M059J (cell line): Measurements from ENCODE around the gene TPP2. TPM values are rescaled to one million over a fixed set of nuclear protein-coding genes. Genes with fewer than 3 reads are reported as not detected.

Source experiments
- DNase-seq: peaks from one replicate; pipeline ENCODE4 v3.0.0-alpha.2; 2012; ENCODE audit warnings: low read depth
- total RNA-seq: library from RNA; depleted of rRNA; stranded (reverse); fragments of >200 nt; shearing (Covaris generic); gene quantifications from 2 replicates; pipeline ENCODE4 v1.2.3, GENCODE V29; 2014; rRNA removed

Gene TPP2
- 27.2 and 34.4 TPM in 2 replicates for total RNA-seq

DNA sequence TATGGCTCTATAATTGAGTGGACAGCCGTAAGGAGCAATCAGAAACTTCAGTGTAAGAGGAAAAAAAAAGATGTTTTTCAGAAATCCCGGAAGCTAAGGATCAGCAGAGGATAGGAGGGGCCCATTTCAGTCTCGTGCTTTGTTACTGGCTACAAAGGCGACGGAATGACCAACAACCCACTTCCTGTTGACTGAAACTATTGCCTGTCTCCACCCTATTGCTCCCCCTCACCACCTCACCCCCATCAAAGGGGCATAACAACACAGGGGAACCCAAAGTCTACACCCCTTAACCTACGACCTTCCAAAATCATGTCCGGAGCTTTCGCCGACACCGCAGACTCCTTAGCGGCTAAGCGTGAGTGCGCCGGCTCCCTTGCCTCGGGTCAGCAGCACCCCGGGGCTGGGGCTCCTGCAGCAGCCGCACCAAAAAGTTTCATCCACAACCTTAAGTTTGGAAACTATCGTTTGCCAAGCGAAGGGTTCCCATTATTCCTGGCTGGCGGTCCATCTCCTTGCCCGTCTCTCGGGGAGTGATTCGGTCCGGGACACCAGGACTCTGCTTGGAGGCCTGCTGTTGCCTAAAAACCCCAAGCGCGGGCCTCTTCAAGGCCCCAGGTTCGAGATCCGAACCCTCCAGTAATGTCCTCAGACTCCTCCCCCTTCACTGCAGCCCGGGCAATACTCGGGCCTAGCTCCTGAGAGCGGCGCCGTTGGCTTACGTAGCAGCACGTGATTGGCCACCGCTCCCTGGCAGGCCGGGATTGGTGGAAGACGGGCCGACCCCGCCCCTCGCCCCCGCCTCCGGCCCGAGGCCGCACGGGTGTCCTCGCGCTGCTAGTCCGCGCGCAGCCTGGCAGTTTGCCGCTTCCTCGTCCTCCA, at the start of gene TPP2:
TPP2 (plus strand) TSS at position 840 of the 882 bp plus-strand sequence. CDS start 53 bp downstream, outside the sequence.
- DNase-seq, result peak; percentile 95

GRCh38 chr13:102548811-102549210, 48.0 kb upstream of the TPP2 start:
- no peak for DNase-seq

DNA sequence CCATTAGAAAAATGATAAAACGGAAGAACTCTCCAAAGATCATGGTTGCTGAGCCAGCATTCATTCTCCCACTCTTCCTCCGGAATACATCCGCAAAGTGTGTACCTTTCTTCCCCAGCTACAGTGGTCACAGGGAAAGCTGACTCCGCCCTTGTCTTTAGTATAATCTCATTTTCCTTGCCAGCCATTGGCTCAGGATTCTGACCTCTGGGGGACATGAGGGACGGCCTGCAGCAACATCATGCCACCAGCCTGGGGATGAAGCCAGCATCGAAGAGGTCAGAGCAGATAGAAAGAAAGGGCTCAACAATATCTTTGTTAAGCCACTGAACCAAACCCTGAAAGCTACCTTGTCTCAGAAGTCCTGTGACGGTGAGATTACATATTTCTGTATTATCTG, 46.3 kb upstream of the TPP2 start:
- DNase-seq, result no peak

- DNase-seq, result peak; percentile 54
Observed at GRCh38 chr13:102555914-102556553, 40.8 kb upstream of the TPP2 start.

- no peak for DNase-seq
Observed at GRCh38 chr13:102556806-102557205, 40.0 kb upstream of the TPP2 start.

DNA sequence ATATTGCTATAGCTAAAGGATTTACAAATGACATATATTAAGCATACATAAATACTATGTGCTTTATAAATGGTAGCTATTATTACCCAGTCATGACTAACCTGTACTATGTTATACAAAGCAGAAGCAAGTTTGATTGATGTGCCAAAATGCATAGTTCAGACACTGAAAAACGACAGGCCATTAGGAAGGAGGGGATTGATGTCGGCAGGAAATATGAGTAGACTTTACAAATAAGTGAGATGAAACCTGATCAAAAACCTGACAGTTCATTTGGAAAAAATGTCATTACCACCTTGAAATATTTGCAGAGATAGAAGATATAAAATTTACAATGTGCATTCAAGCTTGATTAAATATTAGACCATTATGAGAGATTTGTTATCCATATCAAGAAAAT, 38.8 kb upstream of the TPP2 start:
- no peak for DNase-seq

GRCh38 chr13:102561933-102562332, 34.9 kb upstream of the TPP2 start:
- DNase-seq, result no peak

GRCh38 chr13:102563267-102563666, 33.5 kb upstream of the TPP2 start:
- DNase-seq, result no peak

DNA sequence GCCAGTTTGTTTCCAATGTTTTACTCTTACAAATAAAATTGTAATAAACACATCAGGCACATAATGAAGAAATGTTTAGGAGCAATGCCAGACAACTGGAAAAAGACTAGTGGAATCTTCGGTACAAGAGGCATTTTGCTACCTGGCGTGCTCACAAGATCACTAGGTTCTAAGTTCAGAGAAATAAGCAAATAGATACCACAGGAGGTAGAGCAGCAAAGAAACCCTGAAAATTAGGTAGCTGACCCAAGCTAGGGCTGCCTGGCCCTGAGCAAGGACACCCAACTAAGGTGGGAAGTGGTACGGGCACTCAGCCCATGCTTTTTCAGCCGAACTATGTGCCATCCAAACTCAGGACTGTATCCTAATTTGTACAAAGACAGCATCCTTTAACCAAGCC, 32.2 kb upstream of the TPP2 start:
- DNase-seq, result no peak

DNA sequence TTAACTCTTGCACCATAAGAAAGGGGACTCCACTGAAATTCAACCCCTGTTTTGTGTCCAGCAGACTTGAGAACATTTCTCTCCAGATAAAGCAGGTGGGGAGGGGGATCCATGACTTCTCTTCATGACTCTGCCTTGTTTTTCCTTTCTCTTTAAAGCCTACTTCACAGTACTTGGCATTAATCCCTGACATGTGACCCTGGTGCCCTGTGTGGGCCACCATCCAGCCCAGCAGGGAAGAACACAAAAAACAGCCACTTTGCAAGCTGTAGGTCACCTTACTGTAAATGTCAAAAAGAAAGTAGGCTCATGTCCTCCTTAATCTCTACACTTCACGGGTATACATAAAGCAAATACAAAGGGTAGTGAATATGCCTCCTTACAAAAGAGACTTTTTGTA, 30.3 kb upstream of the TPP2 start:
- DNase-seq, result no peak

DNA sequence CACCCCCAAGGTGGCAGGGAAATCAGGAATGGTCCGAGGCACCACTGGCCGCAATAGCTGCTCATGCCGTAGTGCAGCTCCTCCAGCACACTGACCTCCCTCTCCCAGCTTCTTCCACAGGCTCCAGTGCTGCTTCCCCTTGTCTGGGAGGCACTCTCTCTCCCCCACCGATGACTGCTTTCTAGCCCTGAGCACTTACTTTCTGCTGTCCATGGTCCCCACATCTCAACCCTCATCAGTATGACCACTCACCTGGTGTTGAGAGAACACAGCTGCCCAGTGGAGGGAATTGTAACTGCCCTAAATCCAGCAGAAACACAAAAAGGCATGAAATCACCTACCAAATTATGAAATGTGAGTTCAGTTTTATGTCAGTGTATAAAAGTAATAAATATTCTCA, 28.9 kb upstream of the TPP2 start:
- no peak for DNase-seq

GRCh38 chr13:102569488-102569887, 27.3 kb upstream of the TPP2 start:
- DNase-seq, result no peak

- DNase-seq, result no peak
Observed at GRCh38 chr13:102571075-102571474, 25.7 kb upstream of the TPP2 start.

GRCh38 chr13:102572323-102572722, 24.5 kb upstream of the TPP2 start:
- DNase-seq, result no peak

- DNase-seq, result peak; percentile 50
Observed at GRCh38 chr13:102580552-102581169, 16.1 kb upstream of the TPP2 start.

DNA sequence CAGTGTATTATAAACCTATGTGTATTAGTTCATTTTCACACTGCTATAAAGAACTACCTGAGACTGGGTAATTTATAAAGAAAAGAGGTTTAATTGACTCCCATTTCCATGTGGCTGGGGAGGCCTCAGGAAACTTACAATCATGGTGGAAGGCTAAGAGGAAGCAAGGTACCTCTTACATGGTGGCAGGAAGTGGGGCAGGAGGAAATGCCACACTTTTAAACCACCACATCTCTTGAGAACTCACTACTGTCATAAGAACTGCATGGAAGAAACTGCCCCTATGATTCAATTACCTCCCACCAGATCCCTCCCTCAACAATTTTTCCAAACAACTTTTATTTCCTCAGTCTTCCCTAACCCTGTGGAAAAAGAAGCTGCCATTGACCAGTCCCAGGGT, 14.5 kb upstream of the TPP2 start:
- no peak for DNase-seq

GRCh38 chr13:102584434-102584833, 12.4 kb upstream of the TPP2 start:
- no peak for DNase-seq

DNA sequence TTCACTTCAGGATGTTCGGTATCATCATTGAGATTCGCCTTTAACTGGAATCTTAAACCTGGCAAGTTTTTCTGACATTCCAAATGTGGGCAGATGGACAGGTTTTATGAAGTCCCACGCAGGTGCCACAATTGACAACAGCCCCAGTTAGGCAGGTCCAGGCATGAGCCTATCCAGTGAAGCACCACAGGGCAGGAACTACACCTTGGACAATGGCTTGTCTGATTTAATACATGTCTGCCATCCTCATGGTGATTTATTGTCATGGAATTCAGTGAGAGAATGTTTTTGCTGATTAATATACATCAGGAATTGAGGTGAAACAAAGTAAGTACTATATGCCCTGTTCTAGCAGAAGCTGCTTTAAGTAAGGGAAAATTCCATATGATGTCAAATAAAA, 10.2 kb upstream of the TPP2 start:
- DNase-seq, result no peak

DNA sequence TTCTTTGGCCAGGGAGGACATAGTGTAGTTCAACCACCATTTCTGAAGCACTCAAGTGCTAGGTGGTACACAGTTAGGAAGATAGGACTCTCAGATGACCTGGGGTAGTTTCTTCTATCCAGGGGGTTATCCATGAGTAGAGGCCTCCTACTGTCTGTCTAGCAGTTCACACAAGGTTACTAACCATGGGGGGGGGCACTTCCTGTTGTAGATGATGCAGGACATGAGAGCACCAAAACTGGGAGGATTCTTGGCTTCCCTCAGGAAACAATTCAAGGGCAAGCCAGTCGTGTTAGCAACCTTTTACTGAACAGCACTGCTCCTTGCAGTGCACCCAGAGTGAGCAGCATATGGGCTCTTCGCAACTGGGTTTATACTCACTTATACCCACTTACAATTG, 8.9 kb upstream of the TPP2 start:
- no peak for DNase-seq

- DNase-seq, result no peak
Observed at GRCh38 chr13:102589301-102589822, 7.4 kb upstream of the TPP2 start.

- DNase-seq, result peak; percentile 66
Observed at GRCh38 chr13:102591988-102592781, 4.6 kb upstream of the TPP2 start.

DNA sequence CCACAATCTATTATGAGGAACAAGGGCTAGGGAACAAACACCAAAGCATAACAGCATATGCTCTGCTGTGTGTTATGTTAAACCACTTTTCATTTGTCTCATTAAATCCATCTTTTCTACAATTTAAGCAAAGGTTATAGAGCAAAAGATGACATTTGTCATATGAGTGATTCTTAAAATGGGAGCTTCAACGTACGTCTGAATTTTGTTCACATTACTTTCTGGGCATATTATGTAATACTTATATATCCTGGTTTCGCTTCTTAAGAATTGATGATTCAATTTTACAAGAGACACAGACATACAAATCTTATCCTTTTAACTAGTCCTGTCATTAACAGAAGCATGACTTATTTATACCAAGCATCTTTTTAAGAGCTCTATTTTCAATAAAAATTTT, 3.3 kb upstream of the TPP2 start:
- no peak for DNase-seq
